ENCODE data around the gene ZNF541.

Gene ZNF541

GRCh38 chr19:47573071-47574026 is at the start of gene ZNF541:
Gene ZNF541, minus strand, starts transcription at chr19:47573148. Its CDS starts 17,292 bp downstream, at chr19:47555856.
- Mint-ChIP-seq H3K4me1 (ENCODE audit: low read depth) (peaks cover 27% of the 10 kb centered on the region), H3K27ac (no peak within 1 kb of the TSS), H3K27me3 (peaks cover 12% of the 10 kb centered on the region), H3K4me3 (peak within 1 kb of the TSS; percentile 32), H3K9me3 (no peaks in the 10 kb centered on the region), H3K36me3 (ENCODE audit: low read depth) (no peaks in the 10 kb centered on the region)

GRCh38 chr19:47619763-47620162 is 46.8 kb upstream of the ZNF541 start:
- no peak overlapping the region for H3K27ac Mint-ChIP-seq

GRCh38 chr19:47618771-47619170 is 45.8 kb upstream of the ZNF541 start:
- no peak overlapping the region for H3K27ac Mint-ChIP-seq
- H3K9me3 Mint-ChIP-seq, result no peaks in the 10 kb centered on the region
- H3K4me3 Mint-ChIP-seq, result no peak overlapping the region
- H3K4me1 Mint-ChIP-seq (ENCODE audit: low read depth), result peaks cover 14% of the 10 kb centered on the region
- H3K27me3 Mint-ChIP-seq, result no peaks in the 10 kb centered on the region
- H3K36me3 Mint-ChIP-seq (ENCODE audit: low read depth), result peaks cover 8% of the 10 kb centered on the region

More at GRCh38 chr19:47619763-47620162, 46.8 kb upstream of the ZNF541 start:
- H3K36me3 Mint-ChIP-seq (ENCODE audit: low read depth), result peaks cover 4% of the 10 kb centered on the region
- H3K27me3 Mint-ChIP-seq, result no peaks in the 10 kb centered on the region
- H3K4me3 Mint-ChIP-seq, result no peak overlapping the region
- no peaks in the 10 kb centered on the region for H3K9me3 Mint-ChIP-seq
- H3K4me1 Mint-ChIP-seq (ENCODE audit: low read depth), result peaks cover 20% of the 10 kb centered on the region

GRCh38 chr19:47615714-47616113 is 42.8 kb upstream of the ZNF541 start:
- H3K36me3 Mint-ChIP-seq (ENCODE audit: low read depth), result peaks cover 15% of the 10 kb centered on the region
- H3K27ac Mint-ChIP-seq, result no peak overlapping the region
- no peak overlapping the region for H3K4me3 Mint-ChIP-seq
- H3K9me3 Mint-ChIP-seq, result no peaks in the 10 kb centered on the region
- no peaks in the 10 kb centered on the region for H3K27me3 Mint-ChIP-seq
- H3K4me1 Mint-ChIP-seq (ENCODE audit: low read depth), result peaks cover 26% of the 10 kb centered on the region

GRCh38 chr19:47615230-47615629 is 42.3 kb upstream of the ZNF541 start:
- Mint-ChIP-seq H3K27ac (no peak overlapping the region), H3K4me3 (no peak overlapping the region), H3K27me3 (no peaks in the 10 kb centered on the region), H3K9me3 (no peaks in the 10 kb centered on the region), H3K36me3 (ENCODE audit: low read depth) (peaks cover 15% of the 10 kb centered on the region), H3K4me1 (ENCODE audit: low read depth) (peaks cover 31% of the 10 kb centered on the region)

- H3K36me3 Mint-ChIP-seq (ENCODE audit: low read depth), result peaks cover 15% of the 10 kb centered on the region
- no peaks in the 10 kb centered on the region for H3K27me3 Mint-ChIP-seq
- no peaks in the 10 kb centered on the region for H3K9me3 Mint-ChIP-seq
- H3K4me3 Mint-ChIP-seq, result no peak overlapping the region
- peaks cover 31% of the 10 kb centered on the region for H3K4me1 Mint-ChIP-seq (ENCODE audit: low read depth)
- no peak overlapping the region for H3K27ac Mint-ChIP-seq
Observed at GRCh38 chr19:47614559-47614958, 41.6 kb upstream of the ZNF541 start.

GRCh38 chr19:47614021-47614295 is 41.0 kb upstream of the ZNF541 start:
- no peaks in the 10 kb centered on the region for H3K9me3 Mint-ChIP-seq
- H3K27ac Mint-ChIP-seq, result no peak overlapping the region
- H3K36me3 Mint-ChIP-seq (ENCODE audit: low read depth), result peaks cover 15% of the 10 kb centered on the region
- H3K4me1 Mint-ChIP-seq (ENCODE audit: low read depth), result peaks cover 31% of the 10 kb centered on the region
- H3K27me3 Mint-ChIP-seq, result no peaks in the 10 kb centered on the region
- H3K4me3 Mint-ChIP-seq, result no peak overlapping the region

GRCh38 chr19:47613165-47614020 is 40.4 kb upstream of the ZNF541 start:
- Mint-ChIP-seq H3K9me3 (no peaks in the 10 kb centered on the region), H3K4me1 (ENCODE audit: low read depth) (peaks cover 31% of the 10 kb centered on the region), H3K36me3 (ENCODE audit: low read depth) (peaks cover 15% of the 10 kb centered on the region), H3K4me3 (no peak overlapping the region), H3K27me3 (no peaks in the 10 kb centered on the region), H3K27ac (no peak overlapping the region)

- H3K27me3 Mint-ChIP-seq, result no peaks in the 10 kb centered on the region
- no peak overlapping the region for H3K27ac Mint-ChIP-seq
- peaks cover 15% of the 10 kb centered on the region for H3K36me3 Mint-ChIP-seq (ENCODE audit: low read depth)
- peaks cover 24% of the 10 kb centered on the region for H3K4me1 Mint-ChIP-seq (ENCODE audit: low read depth)
- no peaks in the 10 kb centered on the region for H3K9me3 Mint-ChIP-seq
- peak overlapping the region; percentile 68 for H3K4me3 Mint-ChIP-seq
Observed at GRCh38 chr19:47610902-47611301, 38.0 kb upstream of the ZNF541 start.

- Mint-ChIP-seq H3K9me3 (no peaks in the 10 kb centered on the region), H3K4me1 (ENCODE audit: low read depth) (peaks cover 22% of the 10 kb centered on the region), H3K4me3 (peak overlapping the region; percentile 68), H3K27ac (no peak overlapping the region), H3K27me3 (no peaks in the 10 kb centered on the region), H3K36me3 (ENCODE audit: low read depth) (peaks cover 12% of the 10 kb centered on the region)
Observed at GRCh38 chr19:47609906-47610894, 37.3 kb upstream of the ZNF541 start.

- Mint-ChIP-seq H3K27me3 (no peaks in the 10 kb centered on the region), H3K27ac (peak within 1 kb of the TSS; percentile 94), H3K36me3 (ENCODE audit: low read depth) (peaks cover 8% of the 10 kb centered on the region), H3K4me1 (ENCODE audit: low read depth) (peaks cover 25% of the 10 kb centered on the region), H3K9me3 (no peaks in the 10 kb centered on the region), H3K4me3 (peak within 1 kb of the TSS; percentile 92)
Observed at GRCh38 chr19:47608969-47609905, 36.3 kb upstream of the ZNF541 start, which contains the start of gene BICRA. Gene BICRA, plus strand, starts transcription at chr19:47609134. Its CDS starts 64,441 bp downstream, at chr19:47673575.

GRCh38 chr19:47608074-47608918 is 35.3 kb upstream of the ZNF541 start:
- peaks cover 26% of the 10 kb centered on the region for H3K4me1 Mint-ChIP-seq (ENCODE audit: low read depth)
- H3K9me3 Mint-ChIP-seq, result no peaks in the 10 kb centered on the region
- peak overlapping the region; percentile 84 for H3K4me3 Mint-ChIP-seq
- H3K27me3 Mint-ChIP-seq, result no peaks in the 10 kb centered on the region
- peak overlapping the region; percentile 83 for H3K27ac Mint-ChIP-seq
- H3K36me3 Mint-ChIP-seq (ENCODE audit: low read depth), result peaks cover 4% of the 10 kb centered on the region

All from stimulated activated naive CD8-positive, alpha-beta T cell treated with anti-CD3 and anti-CD28 coated beads, Interleukin-15, Interleukin-2, amounts not matched to agents 100 ng/mL and 50 ng/mL, for 24 hours (primary cell).